A673 (cell line): ENCODE results near the gene PCNA. TPM values are rescaled to one million over a fixed set of nuclear protein-coding genes. Genes with fewer than 3 reads are reported as not detected.

Experiments
- Bru-seq: library from RNA; stranded (reverse); fragments of 400-500 nt; gene quantifications from one replicate; lab custom pipeline; 2021; lab: Mats Ljungman, UMichigan
- BruChase-seq, 2 experiments: library from RNA; stranded (reverse); fragments of 400-500 nt; gene quantifications; one replicate each; lab custom pipeline; 2021; lab: Mats Ljungman, UMichigan
- BruUV-seq: library from RNA; stranded (reverse); fragments of 400-500 nt; replicated peaks from 2 replicates; lab custom pipeline; 2021; lab: Mats Ljungman, UMichigan
- CTCF ChIA-PET: fragments of 300-600 bp; sonication (Branson Sonifier 250); formaldehyde crosslinking; loops from one replicate; lab custom pipeline; 2022; ENCODE audit warnings: antibody characterized with exemption; lab: Charles Lee
- POLR2A ChIA-PET: fragments of 300-600 bp; sonication (Branson Sonifier 250); formaldehyde crosslinking; loops from one replicate; lab custom pipeline; 2022; ENCODE audit warnings: antibody characterized with exemption; ENCODE audit not compliant: low non-redundant PET; lab: Charles Lee
- DNase-seq: peaks from one replicate; pipeline ENCODE4 v3.0.0-alpha.2; 2015; ENCODE audit warnings: low spot score
- H3K27ac ChIP-seq: fragments of 200-600 bp; sonication (generic); 2 replicates; pipeline ENCODE4 v1.5.1; 2016; ENCODE audit warnings: mixed run types, low read depth, mild to moderate bottlenecking, mixed read lengths, antibody characterized with exemption, low read length; ENCODE audit not compliant: poor library complexity, severe bottlenecking
- H3K27me3 ChIP-seq: fragments of 200-600 bp; sonication (generic); replicated peaks from 2 replicates; pipeline ENCODE4 v1.6.1; 2017; ENCODE audit warnings: mixed run types, low read depth, mild to moderate bottlenecking, mixed read lengths, antibody characterized with exemption, low read length; ENCODE audit not compliant: insufficient read depth, poor library complexity
- H3K36me3 ChIP-seq: fragments of 200-600 bp; sonication (generic); 2 replicates; pipeline ENCODE4 v1.6.1; 2016; ENCODE audit warnings: mixed run types, mild to moderate bottlenecking, mixed read lengths, antibody characterized with exemption, low read length; ENCODE audit not compliant: insufficient read depth, poor library complexity, severe bottlenecking
- H3K4me1 ChIP-seq: fragments of 200-600 bp; sonication (generic); 2 replicates; pipeline ENCODE4 v1.6.1; 2017; ENCODE audit warnings: mixed run types, mild to moderate bottlenecking, mixed read lengths, antibody characterized with exemption, low read length; ENCODE audit not compliant: insufficient read depth, poor library complexity, severe bottlenecking
- H3K4me3 ChIP-seq: fragments of 200-600 bp; sonication (generic); 2 replicates; pipeline ENCODE4 v1.5.1; 2016; ENCODE audit warnings: low read depth, mixed run types, mild to moderate bottlenecking, mixed read lengths, low read length; ENCODE audit not compliant: poor library complexity, severe bottlenecking
- H3K9me3 ChIP-seq: fragments of 200-600 bp; sonication (generic); 2 replicates; pipeline ENCODE4 v1.6.1; 2016; ENCODE audit warnings: mixed run types, low read depth, mild to moderate bottlenecking, mixed read lengths, antibody characterized with exemption, low read length; ENCODE audit not compliant: poor library complexity, severe bottlenecking
- EZH2 ChIP-seq: fragments of 200-600 bp; sonication (generic); IDR thresholded peaks from 2 replicates; pipeline ENCODE4 v1.6.1; 2017; ENCODE audit warnings: borderline replicate concordance, low read depth, mild to moderate bottlenecking, mixed read lengths, antibody characterized with exemption, low read length; ENCODE audit not compliant: poor library complexity, severe bottlenecking
- intact Hi-C: fragments of 100-400 bp; cut with micrococcal nuclease; formaldehyde crosslinking; loops from one replicate; pipeline ENCODE4 v1.10.0; 2022; ENCODE audit not compliant: unreplicated experiment
- long read RNA-seq: library from polyadenylated mRNA; stranded (forward); transcript quantifications from one replicate; pipeline ENCODE4 v2.0.0, GENCODE V29; 2022
- total RNA-seq: library from RNA; stranded (reverse); gene quantifications from 2 replicates; pipeline ENCODE4 v1.2.3, GENCODE V29; 2021
- TF ChIP-seq, protein P1 (sequence below): fragments of 300-800, 200-600 bp; sonication (generic); conservative IDR thresholded peaks from 2 replicates; pipeline ENCODE4 v1.5.1; 2017; ENCODE audit warnings: low read depth, mild to moderate bottlenecking, antibody characterized with exemption, low read length, moderate library complexity, mixed read lengths

PCNA gene
- total RNA-seq (397 TPM in 2 replicates), Bru-seq, nascent RNA (percentile 98 among the genes with signal in this experiment), BruChase-seq, experiment 1, labeled RNA remaining after a 2-hour chase (percentile 97 among the genes with signal in this experiment), BruChase-seq, experiment 2, labeled RNA remaining after a 6-hour chase (percentile 99 among the genes with signal in this experiment)
- long read RNA-seq, transcript PCNA-202 (7 exons, 1,359 nt), result minor isoform, 17 of 274 reads
- long read RNA-seq, transcript PCNA-201 (6 exons, 1,344 nt), result major isoform, 215 of 274 reads
- long read RNA-seq, partial matches to known transcripts, result 33 of 274 reads
- long read RNA-seq, other reads (novel, unspliced or antisense), result 9 of 274 reads

GRCh38 chr20:5119435-5120184 lies at the start of gene PCNA:
Gene PCNA (minus strand): TSS chr20:5119958. CDS start chr20:5119798, 160 bp downstream.
- ChIA-PET CTCF (no interaction called here), POLR2A (no interaction called here)
- peak; percentile 99 for DNase-seq
- peak within 1 kb of the TSS; percentile 95 for H3K27ac ChIP-seq
- no TSS peak for BruUV-seq
- H3K4me1 ChIP-seq, result peaks cover 21% of the 10 kb centered on the region
- intact Hi-C loops, result loop anchor here (2.0 kb wide), 1 partner anchor 73 kb away; no protein-coding TSS in a partner anchor
- TF ChIP-seq, protein P1, sequence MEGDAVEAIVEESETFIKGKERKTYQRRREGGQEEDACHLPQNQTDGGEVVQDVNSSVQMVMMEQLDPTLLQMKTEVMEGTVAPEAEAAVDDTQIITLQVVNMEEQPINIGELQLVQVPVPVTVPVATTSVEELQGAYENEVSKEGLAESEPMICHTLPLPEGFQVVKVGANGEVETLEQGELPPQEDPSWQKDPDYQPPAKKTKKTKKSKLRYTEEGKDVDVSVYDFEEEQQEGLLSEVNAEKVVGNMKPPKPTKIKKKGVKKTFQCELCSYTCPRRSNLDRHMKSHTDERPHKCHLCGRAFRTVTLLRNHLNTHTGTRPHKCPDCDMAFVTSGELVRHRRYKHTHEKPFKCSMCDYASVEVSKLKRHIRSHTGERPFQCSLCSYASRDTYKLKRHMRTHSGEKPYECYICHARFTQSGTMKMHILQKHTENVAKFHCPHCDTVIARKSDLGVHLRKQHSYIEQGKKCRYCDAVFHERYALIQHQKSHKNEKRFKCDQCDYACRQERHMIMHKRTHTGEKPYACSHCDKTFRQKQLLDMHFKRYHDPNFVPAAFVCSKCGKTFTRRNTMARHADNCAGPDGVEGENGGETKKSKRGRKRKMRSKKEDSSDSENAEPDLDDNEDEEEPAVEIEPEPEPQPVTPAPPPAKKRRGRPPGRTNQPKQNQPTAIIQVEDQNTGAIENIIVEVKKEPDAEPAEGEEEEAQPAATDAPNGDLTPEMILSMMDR, result no peak
- TF ChIP-seq EZH2, result no peak
- no peaks in the 10 kb centered on the region for H3K27me3 ChIP-seq
- H3K9me3 ChIP-seq, result no peaks in the 10 kb centered on the region
- H3K36me3 ChIP-seq, result peaks cover 44% of the 10 kb centered on the region
- peak within 1 kb of the TSS; percentile 71 for H3K4me3 ChIP-seq

GRCh38 chr20:5168651-5169396 lies 49.1 kb upstream of the PCNA start:
- CTCF ChIA-PET, result interaction anchor here (1.2 to 2.1 kb wide), 2 partner anchors 23 to 42 kb away, joined by 3 to 8 read pairs; partner anchors contain the start of gene CDS2
- DNase-seq, result peak; percentile 74
- H3K27ac ChIP-seq, result peak overlapping the region; percentile 49
- no peak overlapping the region for H3K4me3 ChIP-seq
- no peaks in the 10 kb centered on the region for H3K9me3 ChIP-seq
- POLR2A ChIA-PET, result interaction anchor here (0.5 kb wide), 1 partner anchor 340 kb away, joined by 6 read pairs; no protein-coding TSS in a partner anchor
- no peaks in the 10 kb centered on the region for H3K36me3 ChIP-seq
- peaks cover 53% of the 10 kb centered on the region for H3K4me1 ChIP-seq
- intact Hi-C loops, result loop anchor here (5.0 kb wide), 1 partner anchor 37 kb away; no protein-coding TSS in a partner anchor
- no peaks in the 10 kb centered on the region for H3K27me3 ChIP-seq
- TF ChIP-seq EZH2, result no peak
- TF ChIP-seq, protein P1, result no peak
- BruUV-seq, result no TSS peak
